Measurements from ENCODE around the gene HBS1L. TPM values are rescaled to one million over a fixed set of nuclear protein-coding genes. Genes with fewer than 3 reads are reported as not detected.

Gene HBS1L
- polyA plus RNA-seq, 3 donors, result 16.0 to 48.9 (median 36.3) TPM

DNA sequence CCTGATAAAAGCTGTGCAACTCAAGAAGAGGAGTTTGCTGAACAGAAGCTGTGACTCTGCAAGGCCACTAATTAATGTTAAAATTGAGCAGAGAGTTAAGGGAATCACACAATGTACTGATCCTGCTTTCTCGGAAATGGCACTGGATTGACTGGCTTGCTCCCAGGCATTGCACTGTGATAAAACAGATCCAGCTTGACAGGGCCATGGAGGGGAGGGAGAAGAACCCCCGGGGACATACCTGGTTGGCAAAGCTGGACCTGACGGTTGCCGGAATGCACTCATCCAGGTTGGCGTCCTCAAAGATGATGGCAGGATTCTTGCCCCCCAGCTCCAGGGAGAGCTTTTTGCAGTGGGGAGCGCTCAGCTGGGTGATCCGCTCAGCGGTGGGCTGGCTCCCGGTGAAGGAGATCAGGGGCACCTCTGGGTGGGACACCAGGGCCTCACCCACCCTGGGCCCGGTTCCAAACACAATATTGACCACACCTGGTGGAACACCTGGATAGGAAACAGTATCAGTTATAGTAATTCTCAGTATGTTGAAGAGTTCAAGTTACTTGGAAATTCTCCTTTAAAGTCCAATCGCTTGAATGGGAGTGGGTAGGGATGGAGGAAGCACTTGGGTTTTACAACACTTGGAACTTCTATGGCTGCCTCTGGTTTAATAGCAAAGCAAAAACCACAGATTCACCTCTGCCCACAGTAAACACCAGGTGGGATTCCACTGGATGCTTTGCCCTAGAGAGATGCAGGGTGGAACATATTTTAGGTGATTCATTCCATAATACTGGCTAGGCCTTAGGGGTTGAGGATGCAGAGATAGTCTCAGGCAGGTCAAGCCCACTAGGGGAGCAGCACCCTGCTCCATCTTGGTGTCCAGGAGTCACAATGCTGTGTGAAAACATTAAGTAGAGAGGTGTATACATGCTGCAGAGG is 121.8 kb downstream of the HBS1L start:
- Mint-ChIP-seq H3K4me3 (no peak overlapping the region), H3K36me3 (no peaks in the 10 kb centered on the region), H3K4me1 (no peaks in the 10 kb centered on the region), H3K27me3 (ENCODE audit: low read depth in 3 of 3) (peaks cover 0 to 8% (median 4%) of the 10 kb centered on the region in 3 donors), H3K9me3 (peaks cover 0 to 2% (median 0%) of the 10 kb centered on the region in 7 donors), H3K27ac (no peak overlapping the region)
- no peaks in the 10 kb centered on the region for H3K36me3 ChIP-seq (replicated peaks in 1 of 2; ENCODE audit: control insufficient read depth in 1 of 2, insufficient read depth in 2 of 2, low read length in 2 of 2)
- H3K9ac ChIP-seq (ENCODE audit: insufficient read depth, low read length, poor library complexity, severe bottlenecking), result no peak overlapping the region
- H4K20me1 ChIP-seq (ENCODE audit: insufficient read depth, low read length), result no peaks in the 10 kb centered on the region
- H2AFZ ChIP-seq (ENCODE audit: insufficient read depth, low read depth, low read length, poor library complexity, severe bottlenecking), result no peak overlapping the region
- H3K79me2 ChIP-seq (ENCODE audit: insufficient read depth, low read length), result no peaks in the 10 kb centered on the region
- TF ChIP-seq, protein P1, sequence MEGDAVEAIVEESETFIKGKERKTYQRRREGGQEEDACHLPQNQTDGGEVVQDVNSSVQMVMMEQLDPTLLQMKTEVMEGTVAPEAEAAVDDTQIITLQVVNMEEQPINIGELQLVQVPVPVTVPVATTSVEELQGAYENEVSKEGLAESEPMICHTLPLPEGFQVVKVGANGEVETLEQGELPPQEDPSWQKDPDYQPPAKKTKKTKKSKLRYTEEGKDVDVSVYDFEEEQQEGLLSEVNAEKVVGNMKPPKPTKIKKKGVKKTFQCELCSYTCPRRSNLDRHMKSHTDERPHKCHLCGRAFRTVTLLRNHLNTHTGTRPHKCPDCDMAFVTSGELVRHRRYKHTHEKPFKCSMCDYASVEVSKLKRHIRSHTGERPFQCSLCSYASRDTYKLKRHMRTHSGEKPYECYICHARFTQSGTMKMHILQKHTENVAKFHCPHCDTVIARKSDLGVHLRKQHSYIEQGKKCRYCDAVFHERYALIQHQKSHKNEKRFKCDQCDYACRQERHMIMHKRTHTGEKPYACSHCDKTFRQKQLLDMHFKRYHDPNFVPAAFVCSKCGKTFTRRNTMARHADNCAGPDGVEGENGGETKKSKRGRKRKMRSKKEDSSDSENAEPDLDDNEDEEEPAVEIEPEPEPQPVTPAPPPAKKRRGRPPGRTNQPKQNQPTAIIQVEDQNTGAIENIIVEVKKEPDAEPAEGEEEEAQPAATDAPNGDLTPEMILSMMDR (IDR thresholded peaks at IDR 0.05), result no peak
- no peak overlapping the region for H3K4me2 ChIP-seq (replicated peaks; ENCODE audit: extremely low read depth, low read length, poor library complexity, severe bottlenecking)
- no peaks in the 10 kb centered on the region for H3K4me1 ChIP-seq (ENCODE audit: control insufficient read depth in 1 of 2, insufficient read depth in 2 of 2, low read length in 2 of 2)
- H3K4me3 ChIP-seq (replicated peaks in 1 of 3; ENCODE audit: low read depth in 2 of 3, low read length in 3 of 3), result no peak overlapping the region
- intact Hi-C loops (cut with micrococcal nuclease), result loop anchor here (10.0 kb wide), 1 partner anchor 808 kb away; no protein-coding TSS in a partner anchor
- WGBS (ENCODE audit: insufficient coverage), result 100% methylated on average over 1 of the region's 11 CpGs
- no peak overlapping the region for H3K27ac ChIP-seq (ENCODE audit: low read depth in 1 of 2, low read length in 2 of 2)
- no peaks in the 10 kb centered on the region for H3K9me3 ChIP-seq (replicated peaks in 1 of 2; ENCODE audit: control insufficient read depth in 1 of 2, insufficient read depth in 1 of 2, low read length in 2 of 2)
- H3K27me3 ChIP-seq (ENCODE audit: control insufficient read depth in 2 of 2, insufficient read depth in 2 of 2, low read length in 2 of 2), result no peaks in the 10 kb centered on the region
- DNase-seq, result no peak

DNA sequence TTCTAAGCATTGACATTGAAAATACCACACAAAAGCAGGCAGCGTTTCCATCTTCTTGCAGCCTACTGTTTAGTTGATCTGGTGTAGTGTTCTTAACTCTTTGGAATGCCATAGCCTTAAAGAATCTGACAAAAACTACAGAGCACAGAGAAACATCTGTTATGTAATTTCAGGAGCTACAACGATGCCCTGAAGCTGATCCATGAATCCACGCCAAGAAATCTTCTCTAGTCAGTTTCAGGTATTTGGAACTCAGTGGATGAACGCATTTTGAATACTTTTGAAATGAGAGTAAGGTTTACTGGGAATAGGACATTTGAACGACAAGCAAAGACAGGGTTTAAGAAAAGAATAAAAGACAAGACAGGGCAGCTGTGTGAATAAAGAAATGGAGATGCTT is 122.5 kb downstream of the HBS1L start:
- H3K4me3 Mint-ChIP-seq, result no peak overlapping the region
- TF ChIP-seq, protein P1 (IDR thresholded peaks at IDR 0.05), result no peak
- no peak for DNase-seq
- H3K9ac ChIP-seq (ENCODE audit: insufficient read depth, low read length, poor library complexity, severe bottlenecking), result no peak overlapping the region
- H3K27ac ChIP-seq (ENCODE audit: low read depth in 1 of 2, low read length in 2 of 2), result no peak overlapping the region
- no peaks in the 10 kb centered on the region for H3K27me3 ChIP-seq (ENCODE audit: control insufficient read depth in 2 of 2, insufficient read depth in 2 of 2, low read length in 2 of 2)
- no peaks in the 10 kb centered on the region for H3K9me3 ChIP-seq (replicated peaks in 1 of 2; ENCODE audit: control insufficient read depth in 1 of 2, insufficient read depth in 1 of 2, low read length in 2 of 2)
- no peak overlapping the region for H3K4me2 ChIP-seq (replicated peaks; ENCODE audit: extremely low read depth, low read length, poor library complexity, severe bottlenecking)
- WGBS (ENCODE audit: insufficient coverage), result 100% methylated on average over 2 of the region's 5 CpGs
- no peaks in the 10 kb centered on the region for H3K79me2 ChIP-seq (ENCODE audit: insufficient read depth, low read length)
- no peaks in the 10 kb centered on the region for H3K36me3 Mint-ChIP-seq
- no peaks in the 10 kb centered on the region for H3K4me1 ChIP-seq (ENCODE audit: control insufficient read depth in 1 of 2, insufficient read depth in 2 of 2, low read length in 2 of 2)
- H3K9me3 Mint-ChIP-seq, result peaks cover 0 to 2% (median 0%) of the 10 kb centered on the region in 7 donors
- intact Hi-C loops (cut with micrococcal nuclease), result loop anchor here (10.0 kb wide), 1 partner anchor 807 kb away; no protein-coding TSS in a partner anchor
- no peak overlapping the region for H2AFZ ChIP-seq (ENCODE audit: insufficient read depth, low read depth, low read length, poor library complexity, severe bottlenecking)
- H4K20me1 ChIP-seq (ENCODE audit: insufficient read depth, low read length), result no peaks in the 10 kb centered on the region
- peaks cover 0 to 8% (median 4%) of the 10 kb centered on the region in 3 donors for H3K27me3 Mint-ChIP-seq (ENCODE audit: low read depth in 3 of 3)
- no peak overlapping the region for H3K27ac Mint-ChIP-seq
- no peaks in the 10 kb centered on the region for H3K36me3 ChIP-seq (replicated peaks in 1 of 2; ENCODE audit: control insufficient read depth in 1 of 2, insufficient read depth in 2 of 2, low read length in 2 of 2)
- no peak overlapping the region for H3K4me3 ChIP-seq (replicated peaks in 1 of 3; ENCODE audit: low read depth in 2 of 3, low read length in 3 of 3)
- no peaks in the 10 kb centered on the region for H3K4me1 Mint-ChIP-seq
